Limb (tissue), 2 donors: ENCODE data around the gene ZG16.
"Not testable (repeated sequence)": the region's sequence is repeated elsewhere in the genome, so short reads cannot be mapped to it uniquely, and the experiment has no call there.

Experiments
- DNase-seq, 2 donors: peaks; one replicate each; pipeline ENCODE4 v3.0.0-alpha.2; 2016; ENCODE audit errors: extremely low spot score in 2 of 2

The ZG16 gene

DNA sequence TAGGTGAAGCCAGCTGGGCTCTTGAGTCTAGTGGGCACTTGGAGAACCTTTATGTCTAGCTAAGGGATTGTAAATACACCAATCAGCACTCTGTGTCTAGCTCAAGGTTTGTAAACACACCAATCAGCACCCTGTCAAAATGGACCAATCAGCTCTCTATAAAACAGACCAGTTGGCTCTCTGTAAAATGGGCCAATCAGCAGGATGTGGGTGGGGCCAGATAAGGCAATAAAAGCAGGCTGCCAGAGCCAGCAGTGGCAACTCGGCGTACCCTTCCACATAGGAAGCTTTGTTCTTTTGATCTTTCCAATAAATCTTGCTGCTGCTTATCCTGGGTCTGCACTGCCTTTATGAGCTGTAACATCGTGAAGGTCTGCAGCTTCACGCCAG, 29.3 kb upstream of the ZG16 start:
- DNase-seq = not testable (repeated sequence)

GRCh38 chr16:29753516-29753915, 24.5 kb upstream of the ZG16 start:
- no peak for DNase-seq

DNA sequence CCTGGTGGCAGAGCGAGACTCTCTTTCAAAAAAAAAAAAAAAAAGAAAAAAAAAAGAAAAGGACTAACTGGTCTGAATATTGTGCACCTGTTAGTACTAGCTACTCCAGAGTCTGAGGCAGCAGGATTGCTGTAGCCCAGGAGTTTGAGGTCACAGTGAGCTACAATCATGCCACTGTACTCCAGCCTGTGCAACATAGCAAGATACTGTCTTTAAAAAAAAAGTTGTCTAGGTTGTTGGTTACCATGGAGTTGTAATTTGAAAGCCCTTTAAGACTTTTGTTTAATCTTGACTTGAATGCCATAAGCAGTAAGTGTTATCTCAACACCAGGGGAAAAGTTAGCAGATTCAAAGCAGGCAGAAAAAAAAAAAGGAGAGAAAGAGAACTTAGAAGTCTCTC, 21.4 kb upstream of the ZG16 start:
- no peak for DNase-seq

- DNase-seq = not testable (repeated sequence)
Measured at GRCh38 chr16:29757086-29757485, 21.0 kb upstream of the ZG16 start.

DNA sequence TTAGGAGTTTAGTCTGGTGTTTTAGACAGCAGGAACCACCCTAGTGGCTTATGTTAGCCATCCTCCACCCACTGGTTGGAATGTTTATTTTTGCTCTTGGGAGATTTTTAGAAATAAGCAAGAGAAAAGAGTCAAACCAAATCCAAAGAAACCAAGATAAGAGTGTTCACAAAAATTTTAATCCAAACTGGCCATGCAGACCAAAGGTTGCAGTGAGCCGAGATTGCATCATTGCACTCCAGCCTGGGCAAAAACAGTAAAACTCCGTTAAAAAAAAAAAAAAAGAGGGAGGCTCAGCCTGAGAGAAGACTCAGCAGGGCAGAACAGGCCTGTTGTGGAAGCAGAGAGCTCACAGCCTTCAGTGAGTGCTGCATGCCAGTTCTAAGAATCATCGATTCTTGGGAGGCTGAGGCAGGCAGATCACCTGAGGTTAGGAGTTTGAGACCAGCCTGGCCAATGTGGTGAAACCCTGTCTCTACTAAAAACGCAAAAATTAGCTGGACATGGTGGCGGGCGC, 20.0 kb upstream of the ZG16 start:
- no peak for DNase-seq

DNA sequence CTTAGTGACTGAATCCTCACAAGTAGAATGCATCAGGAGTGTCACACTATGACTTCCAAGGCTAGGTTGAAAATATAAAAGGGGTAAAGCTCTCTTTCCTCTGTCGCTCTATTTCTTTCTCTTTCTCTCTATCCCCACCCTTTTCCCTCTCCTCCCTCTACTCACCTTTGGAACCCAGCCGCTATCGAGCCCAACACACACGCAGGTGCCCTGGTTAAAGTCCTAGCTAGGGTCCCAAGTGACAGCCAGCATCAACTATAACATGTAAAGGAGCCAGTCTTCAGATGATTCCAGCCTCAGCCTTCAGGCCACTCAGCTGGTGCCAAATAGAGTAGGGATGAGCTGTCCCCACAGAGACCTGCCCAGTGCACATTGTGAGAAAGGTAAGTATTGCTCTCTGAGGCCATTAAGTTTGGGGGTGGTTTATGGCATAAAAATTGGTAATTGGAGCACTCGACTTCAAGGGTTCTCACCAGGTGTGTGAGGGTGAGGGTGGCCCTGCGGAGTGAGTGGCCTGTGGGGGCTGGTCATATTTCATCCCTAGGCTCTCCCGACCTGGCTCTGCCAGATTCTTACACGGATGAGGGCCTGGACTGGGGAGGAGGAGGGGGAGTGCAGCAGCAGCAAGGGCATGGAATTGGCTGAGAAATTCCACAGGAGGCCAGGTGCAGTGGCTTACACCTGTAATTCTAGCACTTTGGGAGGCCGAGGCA, 17.3 kb upstream of the ZG16 start:
- DNase-seq = no peak

DNA sequence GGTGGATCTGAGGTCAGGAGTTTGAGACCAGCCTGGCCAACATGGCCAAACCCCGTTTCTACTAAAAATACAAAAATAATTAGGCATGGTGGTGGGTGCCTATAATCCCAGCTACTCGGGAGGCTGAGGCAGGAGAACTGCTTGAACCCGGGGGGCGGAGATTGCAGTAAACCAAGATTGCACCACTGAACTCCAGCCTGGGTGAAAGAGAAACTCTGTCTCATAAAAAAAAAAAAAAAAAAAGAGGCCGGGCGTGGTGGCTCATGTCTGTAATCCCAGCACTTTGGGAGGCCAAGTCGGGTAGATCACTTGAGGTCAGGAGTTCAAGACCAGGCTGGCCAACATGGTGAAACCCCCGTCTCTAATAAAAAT, 16.8 kb upstream of the ZG16 start:
- not testable (repeated sequence) for DNase-seq

DNA sequence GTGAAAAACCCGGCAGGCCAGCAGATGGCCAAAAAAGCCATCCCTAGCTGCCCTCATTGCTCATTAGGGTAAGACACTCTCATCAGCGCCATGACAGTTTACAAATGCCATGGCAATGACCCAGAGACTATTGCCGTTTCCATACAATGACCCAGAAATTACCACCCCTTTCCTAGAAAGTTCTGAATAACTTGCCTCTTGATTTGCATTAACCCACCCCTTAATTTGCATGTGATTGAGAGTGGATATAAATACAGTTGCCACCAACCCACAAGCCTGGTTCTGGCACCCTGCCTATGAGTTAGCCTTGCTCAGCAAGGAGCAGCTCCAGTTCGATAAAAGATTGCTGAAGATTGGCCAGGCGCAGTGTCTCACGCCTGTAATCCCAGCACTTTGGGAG, 16.2 kb upstream of the ZG16 start:
- DNase-seq = no peak

DNA sequence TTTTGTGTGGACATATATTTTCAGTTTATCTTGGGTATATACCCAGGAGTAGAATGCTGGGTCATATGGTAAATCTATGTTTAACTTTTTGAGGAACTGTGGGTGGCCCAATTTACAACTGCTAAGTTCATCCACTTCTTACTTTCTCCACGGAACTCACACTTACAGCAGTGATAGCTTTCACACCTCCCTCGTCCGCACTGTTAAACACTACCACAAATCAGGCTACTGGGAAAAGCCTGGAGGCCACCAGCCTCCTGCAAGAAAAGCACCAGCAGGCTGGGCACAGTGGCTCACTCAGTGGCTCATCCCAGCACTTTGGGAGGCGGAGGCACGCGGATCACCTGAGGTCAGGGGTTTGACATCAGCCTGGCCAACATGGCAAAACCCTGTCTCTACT, 14.7 kb upstream of the ZG16 start:
- no peak for DNase-seq

GRCh38 chr16:29765167-29766032, 12.7 kb upstream of the ZG16 start:
- DNase-seq = no peak

DNA sequence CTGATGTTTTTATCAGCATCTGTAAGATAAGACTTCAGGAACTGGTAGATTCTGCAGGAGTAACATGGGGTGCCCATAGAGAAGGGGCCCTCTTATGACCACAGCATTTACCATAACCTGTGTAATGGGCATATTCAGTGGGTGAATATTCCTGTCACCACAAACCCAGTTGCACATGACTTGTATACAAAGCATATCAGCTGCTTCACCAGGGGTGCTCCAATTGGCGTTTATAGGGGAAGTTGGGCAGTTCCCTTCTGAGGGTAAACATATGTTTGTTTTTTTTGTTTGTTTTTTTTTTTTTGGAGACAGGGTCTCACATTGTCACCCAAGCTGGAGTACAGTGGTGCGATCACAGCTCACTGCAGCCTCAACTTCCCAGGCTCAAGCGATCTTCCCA, 11.5 kb upstream of the ZG16 start:
- no peak for DNase-seq

DNA sequence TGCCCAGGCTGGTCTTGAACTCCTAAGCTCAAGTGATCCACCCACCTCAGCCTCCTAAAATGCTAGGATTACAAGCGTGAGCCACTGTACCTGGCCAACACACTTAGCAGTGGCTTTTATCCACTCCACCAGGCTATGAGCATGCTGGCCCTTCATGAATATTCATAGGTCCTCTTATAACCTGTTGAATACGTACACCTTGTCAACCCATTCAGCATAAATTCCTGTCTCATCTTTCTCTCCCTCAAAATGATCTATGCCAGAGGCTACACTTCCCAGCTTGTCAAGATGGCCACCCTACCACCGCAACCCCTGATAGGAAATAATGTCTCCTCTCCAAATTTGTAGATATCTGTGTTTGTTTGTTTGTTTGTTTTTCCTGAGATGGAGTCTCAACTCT, 11.0 kb upstream of the ZG16 start:
- no peak for DNase-seq

DNA sequence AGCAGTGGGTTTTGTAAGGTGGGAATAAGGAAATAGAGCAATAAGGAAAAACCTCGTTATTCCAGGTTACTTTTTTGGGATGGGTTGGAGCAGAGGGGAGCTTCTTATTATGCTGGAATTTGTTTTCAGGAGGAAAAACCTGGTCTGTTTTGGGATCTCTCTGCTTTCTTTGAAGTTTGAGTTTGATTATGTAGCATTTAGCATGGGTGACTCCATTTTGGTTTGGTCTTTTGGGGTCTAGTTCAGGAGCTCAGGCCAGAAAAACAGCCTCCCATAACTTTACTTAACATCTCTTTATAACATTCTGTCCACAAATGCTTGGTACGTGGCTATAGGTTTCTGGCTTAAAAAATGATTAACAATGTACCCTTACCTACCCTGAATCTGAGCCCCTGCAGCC, 8.5 kb upstream of the ZG16 start:
- no peak for DNase-seq

DNA sequence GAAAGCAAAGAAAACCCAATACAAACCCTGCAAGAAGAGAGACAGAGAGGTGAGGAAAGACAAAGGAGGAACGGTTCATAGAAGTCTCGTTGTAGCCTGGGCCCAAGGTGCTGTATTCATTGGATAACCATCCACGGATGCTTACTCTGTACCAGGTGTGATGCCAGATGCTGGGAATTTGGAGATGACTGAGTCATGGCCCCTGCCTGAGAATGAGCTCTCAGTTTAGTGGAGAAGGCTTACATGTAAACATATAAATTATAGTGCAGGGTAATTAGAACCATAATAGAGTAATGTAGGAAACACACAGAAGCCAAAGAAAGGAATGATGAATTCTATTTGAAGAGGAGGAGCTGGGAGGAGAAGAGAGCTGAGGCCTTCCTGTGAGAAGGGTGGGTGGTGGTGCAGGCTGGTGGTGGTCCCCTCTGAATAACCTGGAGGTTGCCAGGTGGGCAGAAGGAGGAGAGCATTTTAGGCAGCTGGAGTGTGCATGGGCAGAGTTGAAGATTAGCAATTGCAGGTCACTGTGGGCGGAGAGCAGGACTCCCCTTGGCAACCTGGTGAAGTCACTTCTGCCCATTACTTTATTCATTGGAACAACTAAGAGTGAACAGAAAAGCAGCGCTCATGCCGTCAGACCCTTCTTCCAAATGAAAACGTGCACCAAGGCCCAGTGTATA, 7.7 kb upstream of the ZG16 start:
- DNase-seq = no peak

DNA sequence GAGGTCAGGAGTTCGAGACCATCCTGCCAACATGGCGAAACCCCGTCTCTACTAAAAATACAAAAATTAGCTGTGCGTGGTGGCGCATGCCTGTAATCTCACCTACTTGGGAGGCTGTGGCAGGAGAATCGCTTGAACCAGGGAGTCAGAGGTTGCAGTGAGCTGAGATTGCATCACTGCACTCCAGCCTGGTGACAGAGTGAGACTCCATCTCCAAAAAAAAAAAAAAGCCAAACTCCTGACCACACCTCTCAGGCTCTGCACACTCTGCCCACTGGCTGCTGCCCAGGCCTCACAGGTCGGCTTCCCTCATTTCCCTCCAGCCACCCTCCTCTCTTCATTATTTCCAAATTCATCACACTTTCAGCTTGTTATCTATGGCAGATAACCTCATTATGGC, 5.7 kb upstream of the ZG16 start:
- DNase-seq = not testable (repeated sequence)

GRCh38 chr16:29774730-29775129, 3.3 kb upstream of the ZG16 start:
- no peak for DNase-seq

DNA sequence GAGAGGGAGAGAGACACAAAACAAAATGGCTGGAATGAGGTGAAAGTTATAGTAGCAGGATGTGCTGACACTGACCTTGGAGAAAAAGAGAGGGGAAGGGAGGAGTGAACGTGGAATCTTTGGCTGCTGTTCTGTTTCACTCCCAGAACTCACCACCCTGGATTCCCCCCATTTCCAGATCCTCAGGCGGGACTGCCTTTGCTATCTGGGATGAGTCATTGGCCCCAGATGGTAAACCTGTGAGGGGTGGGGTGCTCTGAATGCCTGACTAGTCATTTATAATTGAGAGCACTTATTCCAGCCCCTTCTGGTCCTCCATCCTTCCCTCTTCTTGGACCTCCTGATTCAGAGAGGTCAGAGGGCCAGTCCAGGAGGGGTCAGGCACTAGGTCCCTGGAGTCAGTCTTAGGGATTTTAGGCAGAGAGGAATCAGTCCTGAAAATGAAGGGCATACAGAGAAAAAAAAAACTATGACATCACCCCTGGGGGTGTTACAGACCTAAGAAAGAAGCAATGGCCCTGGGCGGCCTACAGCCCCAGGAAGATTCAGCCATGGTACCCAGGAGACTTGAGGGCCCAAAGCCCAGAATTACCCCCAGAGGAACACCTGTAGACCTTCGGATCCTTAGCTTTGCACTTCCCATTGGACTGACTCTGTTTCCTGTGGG, 2.2 kb upstream of the ZG16 start:
- DNase-seq = no peak

DNA sequence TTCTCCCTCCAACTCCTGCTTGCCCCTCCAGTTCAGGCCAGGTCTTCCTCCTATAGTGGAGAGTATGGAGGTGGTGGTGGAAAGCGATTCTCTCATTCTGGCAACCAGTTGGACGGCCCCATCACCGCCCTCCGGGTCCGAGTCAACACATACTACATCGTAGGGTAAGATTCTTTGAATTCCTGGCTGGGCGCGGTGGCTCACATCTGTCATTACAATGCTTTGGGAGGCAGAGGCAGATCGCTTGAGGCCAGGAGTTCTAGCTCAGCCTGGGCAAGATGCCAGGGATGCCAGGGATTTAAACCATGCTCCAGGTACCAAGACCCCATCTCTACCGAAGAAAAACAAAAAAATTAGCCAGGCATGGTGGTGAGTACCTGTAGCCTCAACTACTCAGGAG, 1.4 kb downstream of the ZG16 start:
- DNase-seq = no peak

DNA sequence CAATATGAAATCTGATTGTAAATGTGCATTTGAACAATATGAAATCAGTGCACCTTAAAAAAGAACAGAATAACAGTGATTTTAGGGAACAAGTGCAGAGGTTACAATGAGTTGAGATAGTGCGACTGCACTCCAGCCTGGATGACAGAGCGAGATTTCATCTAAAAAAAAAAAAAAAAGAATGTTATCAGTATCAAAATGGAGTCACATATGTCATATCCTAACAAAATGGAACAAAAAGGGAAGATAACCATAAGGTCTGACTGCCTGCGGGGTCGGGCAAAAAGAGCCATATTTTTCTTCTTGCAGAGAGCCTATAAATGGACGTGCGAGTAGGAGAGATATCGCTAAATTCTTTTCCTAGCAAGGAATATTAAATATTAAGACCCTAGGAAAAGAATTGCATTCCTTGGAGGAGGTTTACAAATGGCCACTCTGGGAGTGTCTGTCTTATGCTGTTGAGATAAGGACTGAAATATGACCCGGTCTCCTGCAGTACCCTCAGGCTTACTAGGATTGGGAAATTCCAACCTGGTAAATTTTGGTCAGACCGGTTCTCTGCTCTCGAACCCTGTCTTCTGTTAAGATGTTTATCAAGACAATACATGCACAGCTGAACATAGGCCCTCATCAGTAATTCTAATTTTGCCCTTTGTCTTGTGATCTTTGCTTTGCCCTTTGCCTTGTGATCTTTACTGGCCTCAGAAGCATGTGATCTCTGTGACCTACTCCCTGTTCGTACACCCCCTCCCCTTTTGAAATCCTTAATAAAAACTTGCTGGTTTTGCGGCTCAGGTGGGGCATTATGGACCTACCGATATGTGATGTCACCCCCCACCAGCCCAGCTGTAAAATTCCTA, 5.3 kb downstream of the ZG16 start:
- not testable (repeated sequence) for DNase-seq

- no peak for DNase-seq
Measured at GRCh38 chr16:29784157-29784556, 6.1 kb downstream of the ZG16 start.
